Panc1 (cell line): ENCODE data around the gene DMBX1.

Experiments used
- POLR2AphosphoS5 ChIP-seq: IDR thresholded peaks from 2 replicates; pipeline ENCODE4 v1.6.1; 2012; ENCODE audit warnings: mild to moderate bottlenecking, low read depth, low read length, moderate library complexity
- TF ChIP-seq, protein P1 (sequence below): fragments of 450-650 bp; IDR thresholded peaks from 2 replicates; pipeline ENCODE4 v1.5.1; 2017; ENCODE audit warnings: mild to moderate bottlenecking

DNA sequence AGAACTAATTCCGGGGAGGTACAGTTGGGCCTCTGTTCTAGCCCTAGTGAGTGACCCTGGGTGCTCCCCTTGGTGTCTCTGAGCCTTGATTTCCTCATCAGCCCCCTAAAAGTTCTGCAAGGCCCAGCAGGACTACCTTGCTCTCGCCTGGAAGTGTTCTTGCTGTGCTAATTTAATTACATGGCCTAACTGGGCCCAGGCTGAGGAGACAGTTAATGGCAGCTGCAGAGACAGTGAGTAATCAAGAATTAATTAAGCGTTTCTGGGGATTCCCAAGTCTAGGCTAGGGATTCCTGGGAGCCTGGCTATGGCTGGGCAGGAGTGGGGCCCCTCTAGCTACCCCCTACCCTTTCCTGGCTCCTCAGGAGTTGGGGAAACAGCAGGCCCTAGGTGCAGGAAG is 24.7 kb upstream of the DMBX1 start:
- no peak for TF ChIP-seq POLR2AphosphoS5
- TF ChIP-seq, protein P1, sequence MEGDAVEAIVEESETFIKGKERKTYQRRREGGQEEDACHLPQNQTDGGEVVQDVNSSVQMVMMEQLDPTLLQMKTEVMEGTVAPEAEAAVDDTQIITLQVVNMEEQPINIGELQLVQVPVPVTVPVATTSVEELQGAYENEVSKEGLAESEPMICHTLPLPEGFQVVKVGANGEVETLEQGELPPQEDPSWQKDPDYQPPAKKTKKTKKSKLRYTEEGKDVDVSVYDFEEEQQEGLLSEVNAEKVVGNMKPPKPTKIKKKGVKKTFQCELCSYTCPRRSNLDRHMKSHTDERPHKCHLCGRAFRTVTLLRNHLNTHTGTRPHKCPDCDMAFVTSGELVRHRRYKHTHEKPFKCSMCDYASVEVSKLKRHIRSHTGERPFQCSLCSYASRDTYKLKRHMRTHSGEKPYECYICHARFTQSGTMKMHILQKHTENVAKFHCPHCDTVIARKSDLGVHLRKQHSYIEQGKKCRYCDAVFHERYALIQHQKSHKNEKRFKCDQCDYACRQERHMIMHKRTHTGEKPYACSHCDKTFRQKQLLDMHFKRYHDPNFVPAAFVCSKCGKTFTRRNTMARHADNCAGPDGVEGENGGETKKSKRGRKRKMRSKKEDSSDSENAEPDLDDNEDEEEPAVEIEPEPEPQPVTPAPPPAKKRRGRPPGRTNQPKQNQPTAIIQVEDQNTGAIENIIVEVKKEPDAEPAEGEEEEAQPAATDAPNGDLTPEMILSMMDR, result no peak
